SK-N-SH (cell line): ENCODE data around the gene ADAMTS13. TPM values are rescaled to one million over a fixed set of nuclear protein-coding genes. Genes with fewer than 3 reads are reported as not detected.

Source experiments
- CTCF ChIA-PET: fragments of 300-600, 350-600 bp; formaldehyde crosslinking; extraction: SDS; loops from one replicate; lab custom pipeline; 2021; lab: Yijun Ruan, JAX
- POLR2A ChIA-PET: fragments of 350-600 bp; sonication (Branson Sonifier 250); formaldehyde crosslinking; extraction: SDS; loops from one replicate; lab custom pipeline; 2020; ENCODE audit warnings: antibody characterized with exemption, inconsistent platforms; lab: Yijun Ruan, JAX
- DNase-seq: peaks from one replicate; pipeline ENCODE4 v3.0.0; 2012
- H2AFZ ChIP-seq: fragments of 200-600 bp; sonication (generic); 2 replicates; pipeline ENCODE4 v1.8.1; 2016; ENCODE audit warnings: antibody characterized with exemption, mild to moderate bottlenecking, low read depth
- H3F3A ChIP-seq: fragments of 200-600 bp; sonication (generic); replicated peaks from 2 replicates; pipeline ENCODE3; 2016; ENCODE audit warnings: antibody characterized with exemption, mild to moderate bottlenecking; ENCODE audit not compliant: insufficient read depth
- H3K27ac ChIP-seq, 2 experiments: fragments of 200-500 bp in 1 of 2; fragments of 200-600 bp in 1 of 2; sonication (Bioruptor generic) in 1 of 2; sonication (generic), shearing (Covaris generic) in 1 of 2; 2 replicates each; pipeline versions ENCODE4 v1.5.1 to v1.6.1; 2014 to 2016; ENCODE audit warnings: low read depth in 2 of 2, inconsistent platforms in 1 of 2, low read length in 1 of 2, mild to moderate bottlenecking in 1 of 2, mixed read lengths in 1 of 2
- H3K27me3 ChIP-seq: fragments of 200-600 bp; sonication (generic), shearing (Covaris generic); 2 replicates; pipeline ENCODE4 v1.6.1; 2016; ENCODE audit warnings: mixed run types; ENCODE audit not compliant: insufficient read depth
- H3K36me3 ChIP-seq, 2 experiments: fragments of 200-500 bp in 1 of 2; fragments of 200-600 bp in 1 of 2; sonication (Bioruptor generic) in 1 of 2; sonication (generic) in 1 of 2; replicated peaks in 1 of 2; 2 replicates each; pipeline versions ENCODE3 to v1.5.1; 2014 to 2016; ENCODE audit warnings: low read length in 1 of 2, mild to moderate bottlenecking in 1 of 2; ENCODE audit not compliant: insufficient read depth in 2 of 2, control insufficient read depth in 1 of 2
- H3K4me1 ChIP-seq, 2 experiments: fragments of 200-500 bp in 1 of 2; fragments of 200-600 bp in 1 of 2; sonication (Bioruptor generic) in 1 of 2; sonication (generic), shearing (Covaris generic) in 1 of 2; 2 replicates each; pipeline versions ENCODE4 v1.5.1 to v1.6.1; 2014 to 2016; ENCODE audit warnings: low read depth in 1 of 2, low read length in 1 of 2, mixed run types in 1 of 2; ENCODE audit not compliant: insufficient read depth in 2 of 2, control insufficient read depth in 1 of 2
- H3K4me2 ChIP-seq: fragments of 200-600 bp; sonication (generic), shearing (Covaris generic); 2 replicates; pipeline ENCODE4 v1.6.1; 2017; ENCODE audit warnings: mixed run types
- H3K4me3 ChIP-seq, 2 experiments: fragments of 200-500 bp in 1 of 2; fragments of 200-600 bp in 1 of 2; sonication (Bioruptor generic) in 1 of 2; sonication (generic), shearing (Covaris generic) in 1 of 2; 2 replicates each; pipeline versions ENCODE4 v1.5.1 to v1.8.1; 2014 to 2016; ENCODE audit warnings: low read depth in 2 of 2, inconsistent platforms in 1 of 2, low read length in 1 of 2, mild to moderate bottlenecking in 1 of 2, mixed read lengths in 1 of 2, moderate library complexity in 1 of 2
- H3K79me2 ChIP-seq: fragments of 200-600 bp; sonication (generic); 2 replicates; pipeline ENCODE4 v1.8.1; 2017; ENCODE audit warnings: mild to moderate bottlenecking; ENCODE audit not compliant: insufficient read depth
- H3K9ac ChIP-seq: fragments of 200-600 bp; sonication (generic); 2 replicates; pipeline ENCODE4 v1.6.1; 2017; ENCODE audit warnings: mixed run types
- H3K9me2 ChIP-seq: fragments of 200-600 bp; sonication (generic); 2 replicates; pipeline ENCODE4 v1.6.1; 2017; ENCODE audit warnings: mixed run types
- H3K9me3 ChIP-seq: fragments of 200-600 bp; sonication (generic); 2 replicates; pipeline ENCODE4 v1.6.1; 2017; ENCODE audit warnings: mixed run types, mild to moderate bottlenecking, moderate library complexity
- H4K20me1 ChIP-seq: fragments of 200-600 bp; sonication (generic); 2 replicates; pipeline ENCODE4 v1.6.1; 2017; ENCODE audit warnings: mild to moderate bottlenecking, mixed run types; ENCODE audit not compliant: insufficient read depth
- ELF1 ChIP-seq: IDR thresholded peaks from 2 replicates; pipeline ENCODE4 v1.4.0; 2012
- EP300 ChIP-seq, 2 experiments: IDR thresholded peaks; 2 replicates each; pipeline versions ENCODE4 v1.4.0 to v1.6.1; 2012; ENCODE audit warnings: borderline replicate concordance in 1 of 2, low read depth in 1 of 2, low read length in 1 of 2
- FOSL2 ChIP-seq: IDR thresholded peaks from 2 replicates; pipeline ENCODE4 v1.4.0; 2012; ENCODE audit warnings: low read depth, mild to moderate bottlenecking, moderate library complexity, borderline replicate concordance
- FOXJ3 ChIP-seq: sonication (generic); formaldehyde crosslinking; IDR thresholded peaks from 2 replicates; pipeline ENCODE4 v1.5.1; 2020; ENCODE audit warnings: mild to moderate bottlenecking, missing genetic modification reagents
- FOXM1 ChIP-seq: IDR thresholded peaks from 2 replicates; pipeline ENCODE4 v1.4.0; 2012; ENCODE audit warnings: low read depth, mild to moderate bottlenecking
- GABPA ChIP-seq: IDR thresholded peaks from 2 replicates; pipeline ENCODE4 v1.4.0; 2012; ENCODE audit warnings: low read depth, mild to moderate bottlenecking
- GATA2 ChIP-seq: sonication (generic); formaldehyde crosslinking; IDR thresholded peaks from 2 replicates; pipeline ENCODE4 v1.5.0; 2020; ENCODE audit warnings: mild to moderate bottlenecking, missing genetic modification reagents
- NFIC ChIP-seq: IDR thresholded peaks from 2 replicates; pipeline ENCODE4 v1.4.0; 2012; ENCODE audit warnings: borderline replicate concordance
- POLR2AphosphoS5 ChIP-seq: IDR thresholded peaks from 2 replicates; pipeline ENCODE4 v1.6.1; 2012; ENCODE audit warnings: low read depth, low read length
- RCOR1 ChIP-seq: fragments of 150-350 bp; IDR thresholded peaks from 2 replicates; pipeline ENCODE4 v1.6.1; 2017; ENCODE audit warnings: antibody characterized with exemption, low read length
- TCF12 ChIP-seq: IDR thresholded peaks from 2 replicates; pipeline ENCODE4 v1.4.0; 2012
- TEAD4 ChIP-seq: IDR thresholded peaks from 2 replicates; pipeline ENCODE4 v1.4.0; 2012; ENCODE audit warnings: mild to moderate bottlenecking, borderline replicate concordance; ENCODE audit not compliant: insufficient read depth
- YY1 ChIP-seq: IDR thresholded peaks from 2 replicates; pipeline ENCODE4 v1.4.0; 2012; ENCODE audit warnings: low read depth, mild to moderate bottlenecking
- WGBS: methylation state at CpG from one replicate; pipeline ENCODE4 v1.1.6; 2017; ENCODE audit warnings: low lambda C conversion rate; 5-methylcytosine and 5-hydroxymethylcytosine counted together
- polyA plus RNA-seq, 3 experiments: library from polyadenylated mRNA; depleted of rRNA; stranded (reverse); fragments of >200 nt; gene quantifications; 2 replicates each; pipeline ENCODE4 v1.2.3, GENCODE V29; 2012
- TF ChIP-seq, protein P1 (sequence below): fragments of 150-350 bp; IDR thresholded peaks from 2 replicates; pipeline ENCODE4 v1.6.1; 2017; ENCODE audit warnings: antibody characterized with exemption, low read length, low read depth, borderline replicate concordance
- TF ChIP-seq, protein P2 (sequence below): IDR thresholded peaks from 2 replicates; pipeline ENCODE4 v1.4.0; 2012; ENCODE audit warnings: low read depth, borderline replicate concordance
- TF ChIP-seq, protein P3 (sequence below): IDR thresholded peaks from 2 replicates; pipeline ENCODE4 v1.4.0; 2012; ENCODE audit warnings: low read depth
- TF ChIP-seq, protein P4 (sequence below): IDR thresholded peaks from 2 replicates; pipeline ENCODE4 v1.4.0; 2012; ENCODE audit warnings: low read depth, borderline replicate concordance

Gene ADAMTS13
- polyA plus RNA-seq, 1 of the 3 experiments (the other 2 are of a cell fraction): 10.6 TPM

DNA sequence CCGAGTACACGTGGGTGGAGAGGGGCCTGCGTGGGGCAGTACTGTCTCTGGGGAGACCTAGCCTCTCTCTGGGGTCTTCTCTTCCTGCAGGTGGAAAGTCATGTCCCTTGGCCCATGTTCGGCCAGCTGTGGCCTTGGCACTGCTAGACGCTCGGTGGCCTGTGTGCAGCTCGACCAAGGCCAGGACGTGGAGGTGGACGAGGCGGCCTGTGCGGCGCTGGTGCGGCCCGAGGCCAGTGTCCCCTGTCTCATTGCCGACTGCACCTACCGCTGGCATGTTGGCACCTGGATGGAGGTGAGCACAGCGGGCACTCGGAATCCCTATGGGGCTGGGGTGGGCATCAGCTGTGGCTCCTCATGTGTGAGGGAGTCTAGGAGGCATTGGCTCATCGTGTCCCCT, 32.2 kb downstream of the ADAMTS13 start (continued):
- TF ChIP-seq, protein P1, sequence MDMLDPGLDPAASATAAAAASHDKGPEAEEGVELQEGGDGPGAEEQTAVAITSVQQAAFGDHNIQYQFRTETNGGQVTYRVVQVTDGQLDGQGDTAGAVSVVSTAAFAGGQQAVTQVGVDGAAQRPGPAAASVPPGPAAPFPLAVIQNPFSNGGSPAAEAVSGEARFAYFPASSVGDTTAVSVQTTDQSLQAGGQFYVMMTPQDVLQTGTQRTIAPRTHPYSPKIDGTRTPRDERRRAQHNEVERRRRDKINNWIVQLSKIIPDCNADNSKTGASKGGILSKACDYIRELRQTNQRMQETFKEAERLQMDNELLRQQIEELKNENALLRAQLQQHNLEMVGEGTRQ: no peak

DNA sequence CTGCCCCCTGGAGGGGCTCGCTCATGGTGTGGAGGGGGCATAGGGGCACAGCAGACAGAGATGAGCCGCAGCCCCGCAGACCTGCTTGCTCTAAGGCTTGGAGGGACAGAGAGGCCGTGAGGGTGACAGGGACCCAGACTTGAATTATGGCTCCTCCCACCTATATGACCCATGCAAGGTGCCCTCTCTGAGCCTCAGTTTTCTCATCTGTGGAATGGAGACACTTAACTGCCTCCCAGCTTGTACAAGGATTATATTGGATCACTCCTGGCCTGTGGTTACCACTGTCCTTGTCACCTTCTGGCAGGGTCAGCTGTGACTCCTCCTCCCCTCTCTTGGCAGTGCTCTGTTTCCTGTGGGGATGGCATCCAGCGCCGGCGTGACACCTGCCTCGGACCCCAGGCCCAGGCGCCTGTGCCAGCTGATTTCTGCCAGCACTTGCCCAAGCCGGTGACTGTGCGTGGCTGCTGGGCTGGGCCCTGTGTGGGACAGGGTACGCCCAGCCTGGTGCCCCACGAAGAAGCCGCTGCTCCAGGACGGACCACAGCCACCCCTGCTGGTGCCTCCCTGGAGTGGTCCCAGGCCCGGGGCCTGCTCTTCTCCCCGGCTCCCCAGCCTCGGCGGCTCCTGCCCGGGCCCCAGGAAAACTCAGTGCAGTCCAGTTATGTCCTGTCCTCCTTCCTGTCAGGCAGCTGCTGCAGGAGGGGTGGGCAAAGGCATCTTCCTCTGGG, 32.9 kb downstream of the ADAMTS13 start:
- Histone ChIP-seq H3K9ac (no peak overlapping the region), H3F3A (peaks cover 2% of the 10 kb centered on the region), H3K27ac (no peak overlapping the region), H3K4me3 (no peak overlapping the region), H4K20me1 (no peaks in the 10 kb centered on the region), H3K4me1 (peaks cover 0 to 11% of the 10 kb centered on the region in 2 experiments; a peak in 1 of 4 replicates), H3K4me2 (no peak overlapping the region), H3K9me3 (no peaks in the 10 kb centered on the region), H3K27me3 (no peaks in the 10 kb centered on the region), H3K9me2 (no peaks in the 10 kb centered on the region), H3K36me3 (no peaks in the 10 kb centered on the region), H3K79me2 (no peaks in the 10 kb centered on the region), H2AFZ (no peak overlapping the region)
- DNase-seq: no peak
- no peak for TF ChIP-seq EP300 (IDR thresholded peaks at IDR 0.05; ENCODE audit: borderline replicate concordance in 1 of 2, low read depth in 1 of 2, low read length in 1 of 2)
- no peak for TF ChIP-seq FOXJ3 (CRISPR knock-in tag)
- TF ChIP-seq RCOR1: no peak
- TF ChIP-seq NFIC: no peak
- no peak for TF ChIP-seq ELF1
- TF ChIP-seq POLR2AphosphoS5: no peak
- TF ChIP-seq TCF12: no peak
- no peak for TF ChIP-seq GATA2
- TF ChIP-seq, protein P1: no peak
- TF ChIP-seq FOXM1: no peak
- 87% methylated on average over 3 of the region's 20 CpGs for WGBS
- ChIA-PET POLR2A (no interaction called here), CTCF (interaction anchor here (0.7 to 1.2 kb wide), 2 partner anchors 12 to 31 kb away, joined by 3 to 4 read pairs; no protein-coding TSS in a partner anchor)

DNA sequence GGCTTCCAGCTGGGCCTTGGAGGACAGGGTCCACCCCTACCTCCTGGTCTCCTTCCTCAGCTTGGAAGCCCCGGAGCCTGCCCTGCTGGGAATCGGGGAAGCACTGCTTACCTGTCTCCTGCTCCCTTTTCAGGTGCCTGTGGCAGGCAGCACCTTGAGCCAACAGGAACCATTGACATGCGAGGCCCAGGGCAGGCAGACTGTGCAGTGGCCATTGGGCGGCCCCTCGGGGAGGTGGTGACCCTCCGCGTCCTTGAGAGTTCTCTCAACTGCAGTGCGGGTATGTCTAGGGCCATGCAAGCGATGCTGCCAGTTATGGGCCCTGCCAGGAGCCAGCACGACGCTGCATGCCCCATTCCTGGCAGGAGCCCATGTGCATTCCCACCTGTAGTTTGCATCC, 33.8 kb downstream of the ADAMTS13 start:
- Histone ChIP-seq H3F3A (peaks cover 2% of the 10 kb centered on the region), H3K9me3 (no peaks in the 10 kb centered on the region), H3K27ac (no peak overlapping the region), H4K20me1 (no peaks in the 10 kb centered on the region), H3K27me3 (no peaks in the 10 kb centered on the region), H3K4me3 (no peak overlapping the region), H3K9ac (no peak overlapping the region), H3K9me2 (no peaks in the 10 kb centered on the region), H3K4me1 (peaks cover 0 to 17% of the 10 kb centered on the region in 2 experiments; a peak in 1 of 4 replicates), H3K4me2 (no peak overlapping the region), H3K36me3 (no peaks in the 10 kb centered on the region), H2AFZ (no peak overlapping the region), H3K79me2 (no peaks in the 10 kb centered on the region)
- POLR2A ChIA-PET: no interaction called here
- no peak for DNase-seq
- CTCF ChIA-PET: interaction anchor here (0.7 to 1.7 kb wide), 2 partner anchors 8 to 30 kb away, joined by 3 to 5 read pairs; no protein-coding TSS in a partner anchor
- 92% methylated on average over 11 of the region's 11 CpGs for whole genome bisulfite sequencing
- TF ChIP-seq YY1 (no peak), GABPA (no peak), FOSL2 (no peak), ELF1 (no peak), TEAD4 (no peak)
- TF ChIP-seq, protein P2, sequence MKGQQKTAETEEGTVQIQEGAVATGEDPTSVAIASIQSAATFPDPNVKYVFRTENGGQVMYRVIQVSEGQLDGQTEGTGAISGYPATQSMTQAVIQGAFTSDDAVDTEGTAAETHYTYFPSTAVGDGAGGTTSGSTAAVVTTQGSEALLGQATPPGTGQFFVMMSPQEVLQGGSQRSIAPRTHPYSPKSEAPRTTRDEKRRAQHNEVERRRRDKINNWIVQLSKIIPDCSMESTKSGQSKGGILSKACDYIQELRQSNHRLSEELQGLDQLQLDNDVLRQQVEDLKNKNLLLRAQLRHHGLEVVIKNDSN: no peak
- TF ChIP-seq, protein P3, sequence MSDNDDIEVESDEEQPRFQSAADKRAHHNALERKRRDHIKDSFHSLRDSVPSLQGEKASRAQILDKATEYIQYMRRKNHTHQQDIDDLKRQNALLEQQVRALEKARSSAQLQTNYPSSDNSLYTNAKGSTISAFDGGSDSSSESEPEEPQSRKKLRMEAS: no peak
- TF ChIP-seq, protein P4, sequence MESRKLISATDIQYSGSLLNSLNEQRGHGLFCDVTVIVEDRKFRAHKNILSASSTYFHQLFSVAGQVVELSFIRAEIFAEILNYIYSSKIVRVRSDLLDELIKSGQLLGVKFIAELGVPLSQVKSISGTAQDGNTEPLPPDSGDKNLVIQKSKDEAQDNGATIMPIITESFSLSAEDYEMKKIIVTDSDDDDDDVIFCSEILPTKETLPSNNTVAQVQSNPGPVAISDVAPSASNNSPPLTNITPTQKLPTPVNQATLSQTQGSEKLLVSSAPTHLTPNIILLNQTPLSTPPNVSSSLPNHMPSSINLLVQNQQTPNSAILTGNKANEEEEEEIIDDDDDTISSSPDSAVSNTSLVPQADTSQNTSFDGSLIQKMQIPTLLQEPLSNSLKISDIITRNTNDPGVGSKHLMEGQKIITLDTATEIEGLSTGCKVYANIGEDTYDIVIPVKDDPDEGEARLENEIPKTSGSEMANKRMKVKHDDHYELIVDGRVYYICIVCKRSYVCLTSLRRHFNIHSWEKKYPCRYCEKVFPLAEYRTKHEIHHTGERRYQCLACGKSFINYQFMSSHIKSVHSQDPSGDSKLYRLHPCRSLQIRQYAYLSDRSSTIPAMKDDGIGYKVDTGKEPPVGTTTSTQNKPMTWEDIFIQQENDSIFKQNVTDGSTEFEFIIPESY: no peak
